ENCODE data around the gene SPRED2.

- TF ChIP-seq TEAD4 (IDR thresholded peaks at IDR 0.05; ENCODE audit: low read depth, low read length): no peak
- TF ChIP-seq, protein P1, sequence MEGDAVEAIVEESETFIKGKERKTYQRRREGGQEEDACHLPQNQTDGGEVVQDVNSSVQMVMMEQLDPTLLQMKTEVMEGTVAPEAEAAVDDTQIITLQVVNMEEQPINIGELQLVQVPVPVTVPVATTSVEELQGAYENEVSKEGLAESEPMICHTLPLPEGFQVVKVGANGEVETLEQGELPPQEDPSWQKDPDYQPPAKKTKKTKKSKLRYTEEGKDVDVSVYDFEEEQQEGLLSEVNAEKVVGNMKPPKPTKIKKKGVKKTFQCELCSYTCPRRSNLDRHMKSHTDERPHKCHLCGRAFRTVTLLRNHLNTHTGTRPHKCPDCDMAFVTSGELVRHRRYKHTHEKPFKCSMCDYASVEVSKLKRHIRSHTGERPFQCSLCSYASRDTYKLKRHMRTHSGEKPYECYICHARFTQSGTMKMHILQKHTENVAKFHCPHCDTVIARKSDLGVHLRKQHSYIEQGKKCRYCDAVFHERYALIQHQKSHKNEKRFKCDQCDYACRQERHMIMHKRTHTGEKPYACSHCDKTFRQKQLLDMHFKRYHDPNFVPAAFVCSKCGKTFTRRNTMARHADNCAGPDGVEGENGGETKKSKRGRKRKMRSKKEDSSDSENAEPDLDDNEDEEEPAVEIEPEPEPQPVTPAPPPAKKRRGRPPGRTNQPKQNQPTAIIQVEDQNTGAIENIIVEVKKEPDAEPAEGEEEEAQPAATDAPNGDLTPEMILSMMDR (IDR thresholded peaks at IDR 0.05; ENCODE audit: control extremely low read depth in 1 of 3, insufficient read depth in 1 of 3, low read depth in 1 of 3, low read length in 3 of 3): peak; percentile 36 to 69 (median 69)
- TF ChIP-seq POLR2AphosphoS5 (IDR thresholded peaks at IDR 0.05; ENCODE audit: low read depth, low read length): no peak
Observed at GRCh38 chr2:65320042-65320725, 112.2 kb downstream of the SPRED2 start.

All from H1 (cell line).